Measurements from ENCODE around the gene MYO1D. TPM values are rescaled to one million over a fixed set of nuclear protein-coding genes. Genes with fewer than 3 reads are reported as not detected.

MYO1D gene
- total and polyA plus RNA-seq, 2 of the 13 experiments (the other 11 are each of a cell fraction or from before 2014, with no cell fraction given), result 13.2 to 17.3 TPM

DNA sequence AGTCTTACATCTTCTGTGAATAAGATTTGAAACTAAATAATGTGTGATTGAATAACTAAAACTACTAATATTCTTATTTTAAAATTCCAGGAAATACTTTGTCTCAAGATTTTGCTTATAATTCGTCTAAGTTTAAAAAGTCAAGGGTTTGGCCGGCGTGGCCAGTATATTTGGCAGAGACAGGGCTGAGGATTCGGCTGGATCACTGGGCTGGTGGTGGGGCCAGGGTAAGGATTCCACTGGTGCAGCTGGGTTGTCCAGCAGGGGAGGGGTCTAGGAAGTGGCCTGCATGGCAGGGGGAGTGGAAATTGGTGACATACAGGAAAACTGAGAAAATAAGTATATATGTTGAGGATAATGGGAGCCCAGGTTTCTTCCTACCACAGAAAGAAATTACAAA is 75.7 kb downstream of the MYO1D start:
- Histone ChIP-seq H3K9ac (ENCODE audit: insufficient read depth, low read depth, low read length) (no peak overlapping the region), H3K9me3 (ENCODE audit: low read length) (no peaks in the 10 kb centered on the region), H2AFZ (ENCODE audit: low read length) (no peak overlapping the region), H3K27ac (ENCODE audit: extremely low read length, insufficient read depth, low read length) (no peak overlapping the region), H3K4me2 (ENCODE audit: low read depth, low read length) (no peak overlapping the region), H3K27me3 (ENCODE audit: control insufficient read depth in 1 of 2, insufficient read depth in 2 of 2, low read length in 2 of 2) (no peaks in the 10 kb centered on the region), H4K20me1 (ENCODE audit: insufficient read depth, low read length) (no peaks in the 10 kb centered on the region), H3K4me1 (ENCODE audit: insufficient read depth, low read length) (peaks cover 2% of the 10 kb centered on the region; the same call in 1 of the 2 replicates), H3K79me2 (ENCODE audit: insufficient read depth, low read length) (no peaks in the 10 kb centered on the region), H3K4me3 (replicated peaks in 1 of 3; ENCODE audit: insufficient read depth in 1 of 3, low read depth in 2 of 3, low read length in 3 of 3) (no peak overlapping the region), H3K36me3 (replicated peaks in 1 of 2; ENCODE audit: control insufficient read depth in 1 of 2, insufficient read depth in 2 of 2, low read length in 2 of 2) (no peaks in the 10 kb centered on the region)
- POLR2A ChIA-PET, result no interaction called here
- in situ Hi-C loops (cut with HindIII; ENCODE audit: extremely low pct_ligation_motif_present, low pct_unique_long_range_greater_than_20kb) (no loop called here), intact Hi-C loops (cut with micrococcal nuclease; ENCODE audit: unreplicated experiment) (no loop called here)
- no TSS peak for BruUV-seq (replicated peaks)
- TF ChIP-seq CBX2 (IDR thresholded peaks at IDR 0.05; ENCODE audit: low read depth, low read length), result no peak
- TF ChIP-seq CBX2 (CRISPR knock-in tag; IDR thresholded peaks at IDR 0.05; ENCODE audit: low read depth), result no peak
- no peak for TF ChIP-seq ZFP1 (CRISPR knock-in tag; IDR thresholded peaks at IDR 0.05)
- TF ChIP-seq ZKSCAN8 (CRISPR knock-in tag; IDR thresholded peaks at IDR 0.05; ENCODE audit: borderline replicate concordance), result no peak
- no peak for TF ChIP-seq ZNF251 (CRISPR knock-in tag; IDR thresholded peaks at IDR 0.05)
- no peak for FAIRE-seq
- CTCF ChIA-PET (ENCODE audit: low intra/inter-chr PET ratio, low total read pairs), result no interaction called here
- ATAC-seq, result no peak
- DNase-seq (ENCODE audit: low spot score), result no peak
- WGBS (ENCODE audit: low lambda C conversion rate), result 97% methylated on average over 4 of the region's 4 CpGs

DNA sequence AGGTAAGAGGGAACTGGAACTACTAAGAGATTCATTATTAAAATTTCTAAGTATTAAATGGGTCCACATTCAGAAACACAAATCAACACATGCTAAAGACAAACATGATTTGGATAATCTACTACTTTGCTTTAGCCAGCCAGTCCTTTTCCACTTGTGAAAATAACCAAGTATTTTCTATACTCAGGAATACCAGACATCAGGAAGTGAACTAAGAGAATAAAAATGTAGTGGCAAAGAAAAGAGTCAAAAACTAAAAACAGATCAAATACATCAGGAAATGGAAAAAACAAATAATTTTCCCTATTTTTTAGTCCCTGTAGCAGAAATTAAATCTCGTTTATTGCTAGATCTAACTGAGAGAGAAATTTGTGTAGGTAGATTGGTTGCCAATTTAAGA is 78.0 kb downstream of the MYO1D start:
- no peak overlapping the region for H2AFZ ChIP-seq (ENCODE audit: low read length)
- no peaks in the 10 kb centered on the region for H3K36me3 ChIP-seq (replicated peaks in 1 of 2; ENCODE audit: control insufficient read depth in 1 of 2, insufficient read depth in 2 of 2, low read length in 2 of 2)
- FAIRE-seq (no peak), ATAC-seq (no peak), DNase-seq (ENCODE audit: low spot score) (no peak)
- WGBS (ENCODE audit: low lambda C conversion rate), result 83% methylated on average over 1 of the region's 1 CpG
- no peaks in the 10 kb centered on the region for H4K20me1 ChIP-seq (ENCODE audit: insufficient read depth, low read length)
- no peak overlapping the region for H3K27ac ChIP-seq (ENCODE audit: extremely low read length, insufficient read depth, low read length)
- H3K79me2 ChIP-seq (ENCODE audit: insufficient read depth, low read length), result no peaks in the 10 kb centered on the region
- intact Hi-C loops (cut with micrococcal nuclease; ENCODE audit: unreplicated experiment), result no loop called here
- H3K27me3 ChIP-seq (ENCODE audit: control insufficient read depth in 1 of 2, insufficient read depth in 2 of 2, low read length in 2 of 2), result no peaks in the 10 kb centered on the region
- BruUV-seq (replicated peaks), result no TSS peak
- TF ChIP-seq ZNF569 (CRISPR knock-in tag; IDR thresholded peaks at IDR 0.05; ENCODE audit: borderline replicate concordance), result no peak
- TF ChIP-seq HNRNPK (IDR thresholded peaks at IDR 0.05; ENCODE audit: low read depth, low read length, poor library complexity, severe bottlenecking), result no peak
- TF ChIP-seq POLR2AphosphoS5 (IDR thresholded peaks at IDR 0.05; ENCODE audit: low read depth, low read length), result no peak
- TF ChIP-seq, protein P1, sequence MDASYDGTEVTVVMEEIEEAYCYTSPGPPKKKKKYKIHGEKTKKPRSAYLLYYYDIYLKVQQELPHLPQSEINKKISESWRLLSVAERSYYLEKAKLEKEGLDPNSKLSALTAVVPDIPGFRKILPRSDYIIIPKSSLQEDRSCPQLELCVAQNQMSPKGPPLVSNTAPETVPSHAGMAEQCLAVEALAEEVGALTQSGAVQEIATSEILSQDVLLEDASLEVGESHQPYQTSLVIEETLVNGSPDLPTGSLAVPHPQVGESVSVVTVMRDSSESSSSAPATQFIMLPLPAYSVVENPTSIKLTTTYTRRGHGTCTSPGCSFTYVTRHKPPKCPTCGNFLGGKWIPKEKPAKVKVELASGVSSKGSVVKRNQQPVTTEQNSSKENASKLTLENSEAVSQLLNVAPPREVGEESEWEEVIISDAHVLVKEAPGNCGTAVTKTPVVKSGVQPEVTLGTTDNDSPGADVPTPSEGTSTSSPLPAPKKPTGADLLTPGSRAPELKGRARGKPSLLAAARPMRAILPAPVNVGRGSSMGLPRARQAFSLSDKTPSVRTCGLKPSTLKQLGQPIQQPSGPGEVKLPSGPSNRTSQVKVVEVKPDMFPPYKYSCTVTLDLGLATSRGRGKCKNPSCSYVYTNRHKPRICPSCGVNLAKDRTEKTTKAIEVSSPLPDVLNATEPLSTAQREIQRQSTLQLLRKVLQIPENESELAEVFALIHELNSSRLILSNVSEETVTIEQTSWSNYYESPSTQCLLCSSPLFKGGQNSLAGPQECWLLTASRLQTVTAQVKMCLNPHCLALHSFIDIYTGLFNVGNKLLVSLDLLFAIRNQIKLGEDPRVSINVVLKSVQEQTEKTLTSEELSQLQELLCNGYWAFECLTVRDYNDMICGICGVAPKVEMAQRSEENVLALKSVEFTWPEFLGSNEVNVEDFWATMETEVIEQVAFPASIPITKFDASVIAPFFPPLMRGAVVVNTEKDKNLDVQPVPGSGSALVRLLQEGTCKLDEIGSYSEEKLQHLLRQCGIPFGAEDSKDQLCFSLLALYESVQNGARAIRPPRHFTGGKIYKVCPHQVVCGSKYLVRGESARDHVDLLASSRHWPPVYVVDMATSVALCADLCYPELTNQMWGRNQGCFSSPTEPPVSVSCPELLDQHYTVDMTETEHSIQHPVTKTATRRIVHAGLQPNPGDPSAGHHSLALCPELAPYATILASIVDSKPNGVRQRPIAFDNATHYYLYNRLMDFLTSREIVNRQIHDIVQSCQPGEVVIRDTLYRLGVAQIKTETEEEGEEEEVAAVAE (CRISPR knock-in tag; IDR thresholded peaks at IDR 0.05; ENCODE audit: borderline replicate concordance), result no peak
- no peak for TF ChIP-seq ZNF253 (CRISPR knock-in tag; IDR thresholded peaks at IDR 0.05; ENCODE audit: borderline replicate concordance)
- no peak for TF ChIP-seq THAP9 (CRISPR knock-in tag; IDR thresholded peaks at IDR 0.05; ENCODE audit: borderline replicate concordance)
- TF ChIP-seq ZNF607 (CRISPR knock-in tag; IDR thresholded peaks at IDR 0.05; ENCODE audit: borderline replicate concordance), result no peak
- TF ChIP-seq GABPA (IDR thresholded peaks at IDR 0.05; ENCODE audit: low read depth, low read length), result no peak
- no peak for TF ChIP-seq GABPA (CRISPR knock-in tag; IDR thresholded peaks at IDR 0.05; ENCODE audit: low read depth)
- H3K4me1 ChIP-seq (ENCODE audit: insufficient read depth, low read length), result peaks cover 24% of the 10 kb centered on the region
- H3K4me2 ChIP-seq (ENCODE audit: low read depth, low read length), result no peak overlapping the region
- no peak overlapping the region for H3K9ac ChIP-seq (ENCODE audit: insufficient read depth, low read depth, low read length)
- CTCF ChIA-PET (ENCODE audit: low intra/inter-chr PET ratio, low total read pairs), result no interaction called here
- no peaks in the 10 kb centered on the region for H3K9me3 ChIP-seq (ENCODE audit: low read length)
- H3K4me3 ChIP-seq (replicated peaks in 1 of 3; ENCODE audit: insufficient read depth in 1 of 3, low read depth in 2 of 3, low read length in 3 of 3), result no peak overlapping the region
- in situ Hi-C loops (cut with HindIII; ENCODE audit: extremely low pct_ligation_motif_present, low pct_unique_long_range_greater_than_20kb), result no loop called here
- POLR2A ChIA-PET, result no interaction called here

All from HepG2 (cell line).